GM12878 (cell line): ENCODE measurements around the gene ARHGAP26. TPM values are rescaled to one million over a fixed set of nuclear protein-coding genes. Genes with fewer than 3 reads are reported as not detected.

ENCODE experiments used
- ATAC-seq: fragments of 200-7000 bp; cut with Tn5 transposase; 3 replicates; pipeline ENCODE4 v1.9.1; 2020; ENCODE audit warnings: mild to moderate bottlenecking, moderate library complexity
- BruUV-seq: library from RNA; stranded (reverse); fragments of 400-500 nt; replicated peaks from 2 replicates; lab custom pipeline; 2021; lab: Mats Ljungman, UMichigan
- CTCF ChIA-PET: fragments of 300-600 bp; sonication (Branson Sonifier 250); formaldehyde crosslinking; extraction: SDS; loops from one replicate; lab custom pipeline; 2021; ENCODE audit warnings: inconsistent platforms; lab: Yijun Ruan, JAX
- POLR2A ChIA-PET: fragments of 350-600 bp; formaldehyde crosslinking; extraction: SDS; loops from one replicate; lab custom pipeline; 2021; ENCODE audit warnings: inconsistent platforms; lab: Charles Lee
- RAD21 ChIA-PET: fragments of 300-600 bp; sonication (Branson Sonifier 250); formaldehyde crosslinking; loops from one replicate; lab custom pipeline; 2023; ENCODE audit warnings: antibody characterized with exemption; ENCODE audit not compliant: unreplicated experiment; lab: Charles Lee
- SMC1A ChIA-PET: fragments of 300-600 bp; sonication (Branson Sonifier 250); formaldehyde crosslinking; loops from one replicate; lab custom pipeline; 2023; ENCODE audit not compliant: unreplicated experiment, uncharacterized antibody; lab: Charles Lee
- DNase-seq: peaks from one replicate; pipeline ENCODE4 v3.0.0-alpha.2; 2011; ENCODE audit warnings: low read depth, low spot score
- FAIRE-seq: peaks from 3 replicates; lab custom pipeline; 2011; peaks lifted over from hg19 to GRCh38; lab: Jason Lieb, UNC
- H2AFZ ChIP-seq: 2 replicates; pipeline ENCODE4 v1.6.0; 2011; ENCODE audit warnings: low read depth, low read length, control low read depth; ENCODE audit not compliant: control insufficient read depth
- H3K27ac ChIP-seq: 2 replicates; pipeline ENCODE4 v1.5.1; 2011; ENCODE audit warnings: control low read depth; ENCODE audit not compliant: control insufficient read depth, insufficient read depth
- H3K27me3 ChIP-seq, 2 experiments: replicated peaks in 1 of 2; 2 replicates each; pipeline versions ENCODE4 v1.6.0 to v1.6.1; 2011; ENCODE audit warnings: low read length in 1 of 2; ENCODE audit not compliant: control insufficient read depth in 2 of 2, insufficient read depth in 2 of 2
- H3K36me3 ChIP-seq, 2 experiments: 2 replicates each; pipeline ENCODE4 v1.5.1; 2011; ENCODE audit warnings: low read length in 1 of 2; ENCODE audit not compliant: control insufficient read depth in 2 of 2, insufficient read depth in 2 of 2
- H3K4me1 ChIP-seq: 2 replicates; pipeline ENCODE4 v1.6.1; 2011; ENCODE audit warnings: mild to moderate bottlenecking, low read length, moderate library complexity, mixed read lengths; ENCODE audit not compliant: control insufficient read depth, insufficient read depth
- H3K4me2 ChIP-seq: 2 replicates; pipeline ENCODE4 v1.6.0; 2011; ENCODE audit warnings: control low read depth; ENCODE audit not compliant: control insufficient read depth, insufficient read depth
- H3K4me3 ChIP-seq: fragments of 200-600 bp; sonication (generic); 2 replicates; pipeline ENCODE4 v1.5.1; 2016
- H3K79me2 ChIP-seq: 2 replicates; pipeline ENCODE4 v1.6.0; 2011; ENCODE audit warnings: low read length; ENCODE audit not compliant: control insufficient read depth, insufficient read depth
- H3K9ac ChIP-seq: 2 replicates; pipeline ENCODE4 v1.8.0; 2011; ENCODE audit warnings: low read length, control low read depth, mixed read lengths; ENCODE audit not compliant: control insufficient read depth, insufficient read depth
- H3K9me3 ChIP-seq: replicated peaks from 3 replicates; pipeline ENCODE4 v1.5.1; 2011; ENCODE audit warnings: mild to moderate bottlenecking, low read length; ENCODE audit not compliant: control insufficient read depth, insufficient read depth
- H4K20me1 ChIP-seq: 2 replicates; pipeline ENCODE4 v1.6.0; 2011; ENCODE audit not compliant: control insufficient read depth, insufficient read depth
- CHD2 ChIP-seq: IDR thresholded peaks from 2 replicates; pipeline ENCODE4 v1.6.1; 2011; ENCODE audit warnings: low read depth, low read length, improper control_type of control experiment, borderline replicate concordance
- CREM ChIP-seq: IDR thresholded peaks from 2 replicates; pipeline ENCODE4 v1.6.1; 2014; ENCODE audit warnings: antibody characterized with exemption, low read depth
- HDAC2 ChIP-seq: fragments of 200-600 bp; sonication (generic); IDR thresholded peaks from 2 replicates; pipeline ENCODE4 v1.6.1; 2017
- MAX ChIP-seq: IDR thresholded peaks from 2 replicates; pipeline ENCODE4 v1.6.1; 2012; ENCODE audit warnings: low read depth, low read length, improper control_type of control experiment
- POLR2AphosphoS5 ChIP-seq: IDR thresholded peaks from 2 replicates; pipeline ENCODE4 v1.6.1; 2011; ENCODE audit warnings: mild to moderate bottlenecking, low read length, inconsistent platforms
- SP1 ChIP-seq: IDR thresholded peaks from one replicate; pipeline ENCODE4 v1.6.1; 2011; ENCODE audit warnings: low read depth, low read length
- ZNF384 ChIP-seq: IDR thresholded peaks from 2 replicates; pipeline ENCODE4 v1.6.1; 2012; ENCODE audit warnings: low read depth, mild to moderate bottlenecking, low read length, improper control_type of control experiment, borderline replicate concordance
- ZNF622 ChIP-seq: fragments of 450-650 bp; IDR thresholded peaks from 2 replicates; pipeline ENCODE4 v1.6.1; 2017; ENCODE audit warnings: mild to moderate bottlenecking, inconsistent platforms
- WGBS: methylation state at CpG from one replicate; pipeline ENCODE4 v1.1.6; 2016; ENCODE audit warnings: low lambda C conversion rate; ENCODE audit not compliant: insufficient replicate concordance, insufficient coverage; ENCODE audit errors: missing lambda C conversion rate; 5-methylcytosine and 5-hydroxymethylcytosine counted together
- in situ Hi-C: fragments of 300-500 bp; cut with MboI; formaldehyde crosslinking; loops from 9 replicates; pipeline ENCODE4 v1.14.3; 2018; ENCODE audit warnings: mixed read lengths
- intact Hi-C: fragments of 100-400 bp; cut with micrococcal nuclease; formaldehyde crosslinking; loops from one replicate; pipeline ENCODE4 v1.14.2; 2022; ENCODE audit not compliant: unreplicated experiment
- polyA plus RNA-seq, 11 experiments: library from polyadenylated mRNA; depleted of rRNA in 4 of 11; unstranded in 6 of 11; stranded (reverse) in 5 of 11; fragments of >200 nt; fragmentation: Nextera tagmentation in 4 of 11; fragmentation: Illumina TruSeq in 1 of 11; extraction: Ambion mirVana in 4 of 11; extraction: Trizol in 1 of 11; gene quantifications; 1 replicate in 1 of 11; 2 replicates in 10 of 11; pipeline versions ENCODE4 v1.2.1 to v1.2.3, GENCODE V29; 2011 to 2016; ENCODE audit warnings: inconsistent platforms in 2 of 11, missing spikeins in 2 of 11, low read depth in 1 of 11
- total RNA-seq, 4 experiments: library from RNA; depleted of rRNA in 3 of 4; stranded (reverse); fragments of >200 nt in 3 of 4; fragmentation: Illumina TruSeq in 1 of 4; extraction: Trizol in 1 of 4; gene quantifications; 2 replicates each; pipeline versions ENCODE4 v1.2.1 to v1.2.3, GENCODE V29; 2013 to 2021

Gene ARHGAP26
- total and polyA plus RNA-seq, 10 of the 15 experiments (the other 5 are each of a cell fraction or from before 2014, with no cell fraction given), result 9.4 to 41.5 (median 19.3) TPM

- Histone ChIP-seq H2AFZ (no peak overlapping the region), H3K79me2 (no peaks in the 10 kb centered on the region), H3K27ac (no peak overlapping the region), H3K36me3 (no peaks in the 10 kb centered on the region), H3K4me3 (no peak overlapping the region), H3K9ac (no peak overlapping the region), H3K27me3 (no peaks in the 10 kb centered on the region), H3K4me2 (no peak overlapping the region), H3K9me3 (no peaks in the 10 kb centered on the region), H4K20me1 (no peaks in the 10 kb centered on the region; the same call in 1 of the 2 replicates), H3K4me1 (no peaks in the 10 kb centered on the region)
- BruUV-seq, result no TSS peak
- TF ChIP-seq ZNF622 (no peak), SP1 (no peak), HDAC2 (no peak), CHD2 (no peak), CREM (no peak), MAX (no peak), ZNF384 (no peak), POLR2AphosphoS5 (no peak)
- DNase-seq (no peak), FAIRE-seq (no peak), ATAC-seq (no peak)
- intact Hi-C loops (no loop called here), in situ Hi-C loops (no loop called here)
- SMC1A ChIA-PET, result interaction anchor here (0.5 to 5.8 kb wide), 7 partner anchors 10 to 165 kb away, joined by 3 to 50 read pairs (median 4); no protein-coding TSS in a partner anchor
- POLR2A ChIA-PET, result no interaction called here
- 50% methylated on average over 9 of the region's 9 CpGs for WGBS
- CTCF ChIA-PET, result interaction anchor here (0.9 to 16.8 kb wide), 8 partner anchors 9 to 216 kb away, joined by 3 to 243 read pairs (median 10); no protein-coding TSS in a partner anchor
- RAD21 ChIA-PET, result interaction anchor here (1.1 to 1.9 kb wide), 5 partner anchors 18 to 122 kb away, joined by 3 to 11 read pairs (median 4); partner anchors contain the start of gene ARHGAP26
Observed at GRCh38 chr5:142870532-142871362, 100.6 kb downstream of the ARHGAP26 start.
